ENCODE data around the gene IMMP2L. TPM values are rescaled to one million over a fixed set of nuclear protein-coding genes. Genes with fewer than 3 reads are reported as not detected.

The IMMP2L gene
- total and polyA plus RNA-seq, 2 of the 13 experiments (the other 11 are each of a cell fraction or from before 2014, with no cell fraction given), result 7.8 to 16.9 TPM

DNA sequence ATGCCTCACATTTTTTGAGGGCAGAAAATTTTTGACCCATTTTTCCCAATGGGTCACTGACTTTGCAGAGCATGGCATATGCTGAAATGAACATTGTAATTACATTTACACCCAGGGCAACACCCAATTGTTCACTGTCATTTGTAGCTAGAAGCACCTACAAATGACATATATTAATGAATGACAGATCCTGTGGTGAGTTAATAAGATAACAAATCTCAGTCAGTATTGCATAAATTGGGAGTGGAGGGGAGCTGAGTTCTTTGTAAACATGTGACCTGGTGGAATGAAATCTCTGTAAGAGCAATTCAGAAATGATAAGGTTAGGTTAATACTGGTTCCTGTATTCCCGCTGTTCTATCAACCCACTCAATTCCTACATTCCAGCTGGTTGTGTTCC, 726.4 kb downstream of the IMMP2L start:
- intact Hi-C loops (cut with micrococcal nuclease; ENCODE audit: unreplicated experiment), result loop anchor here (1.0 to 10.0 kb wide), 2 partner anchors 50 to 259 kb away; partner anchors contain the start of gene LRRN3
- FAIRE-seq, result no peak
- POLR2A ChIA-PET, result no interaction called here

DNA sequence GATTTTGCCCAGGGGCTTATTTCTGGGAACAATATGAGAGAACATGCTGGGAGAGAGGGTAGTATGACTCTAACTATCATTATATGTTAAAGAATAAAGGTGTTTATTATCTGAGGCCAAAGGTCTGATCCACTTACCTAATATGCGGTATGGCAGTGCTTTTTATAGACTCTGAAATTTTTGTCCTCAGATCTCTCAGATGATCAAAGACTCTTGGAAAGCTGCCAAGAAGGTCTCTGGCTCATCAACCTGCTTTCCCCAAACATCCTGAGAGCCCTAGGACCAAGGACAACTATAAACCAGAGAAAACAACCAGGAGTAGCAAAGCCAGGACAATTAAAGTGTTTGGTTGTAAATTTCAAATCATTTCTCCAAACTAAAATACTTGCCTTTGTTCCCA, 727.1 kb downstream of the IMMP2L start:
- no peak overlapping the region for H3K9ac ChIP-seq (ENCODE audit: insufficient read depth, low read depth, low read length)
- BruUV-seq (replicated peaks), result no TSS peak
- no peak overlapping the region for H2AFZ ChIP-seq (ENCODE audit: low read length)
- H3K4me3 ChIP-seq (replicated peaks in 1 of 3; ENCODE audit: insufficient read depth in 1 of 3, low read depth in 2 of 3, low read length in 3 of 3), result no peak overlapping the region
- FAIRE-seq (no peak), DNase-seq (ENCODE audit: low spot score) (peak; percentile 18), ATAC-seq (no peak)
- H4K20me1 ChIP-seq (ENCODE audit: insufficient read depth, low read length), result no peaks in the 10 kb centered on the region
- TF ChIP-seq ZNF383 (CRISPR knock-in tag; IDR thresholded peaks at IDR 0.05; ENCODE audit: borderline replicate concordance) (no peak), ZFP1 (CRISPR knock-in tag; IDR thresholded peaks at IDR 0.05) (no peak), TCF7 (IDR thresholded peaks at IDR 0.05; ENCODE audit: low read depth) (peak; percentile 6; the same call in 1 of the 2 replicates), SATB2 (CRISPR knock-in tag; IDR thresholded peaks at IDR 0.05) (no peak), SIN3A (IDR thresholded peaks at IDR 0.05; ENCODE audit: borderline replicate concordance, low read depth, low read length) (no peak)
- TF ChIP-seq, protein P1, sequence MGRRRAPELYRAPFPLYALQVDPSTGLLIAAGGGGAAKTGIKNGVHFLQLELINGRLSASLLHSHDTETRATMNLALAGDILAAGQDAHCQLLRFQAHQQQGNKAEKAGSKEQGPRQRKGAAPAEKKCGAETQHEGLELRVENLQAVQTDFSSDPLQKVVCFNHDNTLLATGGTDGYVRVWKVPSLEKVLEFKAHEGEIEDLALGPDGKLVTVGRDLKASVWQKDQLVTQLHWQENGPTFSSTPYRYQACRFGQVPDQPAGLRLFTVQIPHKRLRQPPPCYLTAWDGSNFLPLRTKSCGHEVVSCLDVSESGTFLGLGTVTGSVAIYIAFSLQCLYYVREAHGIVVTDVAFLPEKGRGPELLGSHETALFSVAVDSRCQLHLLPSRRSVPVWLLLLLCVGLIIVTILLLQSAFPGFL (CRISPR knock-in tag; IDR thresholded peaks at IDR 0.05), result no peak
- intact Hi-C loops (cut with micrococcal nuclease; ENCODE audit: unreplicated experiment) (loop anchor here (1.0 to 10.0 kb wide), 2 partner anchors 49 to 260 kb away; partner anchors contain the start of gene LRRN3), in situ Hi-C loops (cut with HindIII; ENCODE audit: extremely low pct_ligation_motif_present, low pct_unique_long_range_greater_than_20kb) (no loop called here)
- POLR2A ChIA-PET, result no interaction called here
- H3K27me3 ChIP-seq (ENCODE audit: control insufficient read depth in 1 of 2, insufficient read depth in 2 of 2, low read length in 2 of 2), result no peaks in the 10 kb centered on the region
- no peaks in the 10 kb centered on the region for H3K79me2 ChIP-seq (ENCODE audit: insufficient read depth, low read length)
- WGBS (ENCODE audit: low lambda C conversion rate), result 19% methylated on average over 1 of the region's 1 CpG
- no peak overlapping the region for H3K4me2 ChIP-seq (ENCODE audit: low read depth, low read length)
- peaks cover 34% of the 10 kb centered on the region for H3K4me1 ChIP-seq (ENCODE audit: insufficient read depth, low read length)
- H3K36me3 ChIP-seq (replicated peaks in 1 of 2; ENCODE audit: control insufficient read depth in 1 of 2, insufficient read depth in 2 of 2, low read length in 2 of 2), result no peaks in the 10 kb centered on the region
- CTCF ChIA-PET (ENCODE audit: low intra/inter-chr PET ratio, low total read pairs), result no interaction called here
- H3K27ac ChIP-seq (ENCODE audit: extremely low read length, insufficient read depth, low read length), result no peak overlapping the region
- no peaks in the 10 kb centered on the region for H3K9me3 ChIP-seq (ENCODE audit: low read length)

More for the DNA sequence above, 726.4 kb downstream of the IMMP2L start:
- no peak overlapping the region for H3K27ac ChIP-seq (ENCODE audit: extremely low read length, insufficient read depth, low read length)
- in situ Hi-C loops (cut with HindIII; ENCODE audit: extremely low pct_ligation_motif_present, low pct_unique_long_range_greater_than_20kb), result no loop called here
- no peaks in the 10 kb centered on the region for H4K20me1 ChIP-seq (ENCODE audit: insufficient read depth, low read length)
- ATAC-seq (no peak), DNase-seq (ENCODE audit: low spot score) (no peak)
- no peak overlapping the region for H3K4me3 ChIP-seq (replicated peaks in 1 of 3; ENCODE audit: insufficient read depth in 1 of 3, low read depth in 2 of 3, low read length in 3 of 3)
- H3K9ac ChIP-seq (ENCODE audit: insufficient read depth, low read depth, low read length), result no peak overlapping the region
- CTCF ChIA-PET (ENCODE audit: low intra/inter-chr PET ratio, low total read pairs), result no interaction called here
- no peaks in the 10 kb centered on the region for H3K36me3 ChIP-seq (replicated peaks in 1 of 2; ENCODE audit: control insufficient read depth in 1 of 2, insufficient read depth in 2 of 2, low read length in 2 of 2)
- no peak for TF ChIP-seq ATM (IDR thresholded peaks at IDR 0.05; ENCODE audit: borderline replicate concordance)
- no peak for TF ChIP-seq ZNF672 (CRISPR knock-in tag; IDR thresholded peaks at IDR 0.05)
- TF ChIP-seq DMAP1 (CRISPR knock-in tag; IDR thresholded peaks at IDR 0.05), result no peak
- TF ChIP-seq REXO4 (CRISPR knock-in tag; IDR thresholded peaks at IDR 0.05; ENCODE audit: borderline replicate concordance), result no peak
- no peak for TF ChIP-seq ATF1 (CRISPR knock-in tag; IDR thresholded peaks at IDR 0.05)
- TF ChIP-seq ZNF207 (IDR thresholded peaks at IDR 0.05; ENCODE audit: borderline replicate concordance), result no peak
- TF ChIP-seq HDAC2 (CRISPR knock-in tag; IDR thresholded peaks at IDR 0.05), result no peak
- TF ChIP-seq ZNF383 (CRISPR knock-in tag; IDR thresholded peaks at IDR 0.05; ENCODE audit: borderline replicate concordance), result no peak
- no peak overlapping the region for H2AFZ ChIP-seq (ENCODE audit: low read length)
- no peaks in the 10 kb centered on the region for H3K9me3 ChIP-seq (ENCODE audit: low read length)
- no peaks in the 10 kb centered on the region for H3K27me3 ChIP-seq (ENCODE audit: control insufficient read depth in 1 of 2, insufficient read depth in 2 of 2, low read length in 2 of 2)
- WGBS (ENCODE audit: low lambda C conversion rate), result 73% methylated on average over 1 of the region's 1 CpG
- peaks cover 29% of the 10 kb centered on the region for H3K4me1 ChIP-seq (ENCODE audit: insufficient read depth, low read length)
- H3K79me2 ChIP-seq (ENCODE audit: insufficient read depth, low read length), result no peaks in the 10 kb centered on the region
- no peak overlapping the region for H3K4me2 ChIP-seq (ENCODE audit: low read depth, low read length)
- BruUV-seq (replicated peaks), result no TSS peak

Data from HepG2 (cell line).